ENCODE results near the gene LLGL2. TPM values are rescaled to one million over a fixed set of nuclear protein-coding genes. Genes with fewer than 3 reads are reported as not detected.

The LLGL2 gene
- total RNA-seq, 1 donor from 2014 or later = 19.1 TPM

- intact Hi-C loops (cut with micrococcal nuclease) = no loop called here
These were observed 3.4 kb upstream of the LLGL2 start for GRCh38 chr17:75521951-75522727.

- intact Hi-C loops (cut with micrococcal nuclease) = no loop called here
These were observed 1.9 kb upstream of the LLGL2 start for GRCh38 chr17:75523647-75524046.

DNA sequence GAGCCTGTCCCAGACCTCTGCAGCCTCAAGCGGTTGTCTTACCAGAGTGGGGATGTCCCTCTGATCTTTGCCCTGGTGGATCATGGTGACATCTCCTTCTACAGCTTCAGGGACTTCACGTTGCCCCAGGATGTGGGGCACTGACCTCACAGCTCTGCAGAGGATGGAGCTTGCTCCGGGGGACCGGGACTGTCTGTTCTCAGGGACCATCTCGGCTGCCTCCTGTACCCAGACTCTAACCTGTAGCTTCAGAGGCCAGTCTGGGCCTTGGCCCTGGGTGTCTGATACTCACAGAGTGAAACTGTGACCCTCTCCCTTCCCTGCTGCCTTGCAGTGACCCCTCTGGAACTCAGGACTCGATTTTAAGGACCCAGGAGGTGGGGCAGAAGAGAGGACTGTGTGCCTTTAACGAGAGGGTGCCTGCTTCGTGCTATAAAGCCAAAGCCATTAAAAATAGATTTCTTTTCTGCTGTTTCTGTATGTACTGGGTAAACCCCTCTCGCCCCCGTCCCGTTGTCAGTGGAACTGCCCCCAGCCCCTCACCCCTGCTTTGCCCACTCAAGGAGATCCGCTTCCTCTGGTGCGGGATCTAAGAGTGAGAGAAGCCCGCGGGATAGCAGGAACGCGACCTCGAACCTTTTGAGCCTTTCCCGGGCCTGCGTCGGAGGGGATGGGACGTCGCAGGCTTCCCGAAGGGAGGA, 1.1 kb upstream of the LLGL2 start:
- intact Hi-C loops (cut with micrococcal nuclease) = no loop called here

- intact Hi-C loops (cut with micrococcal nuclease) = loop anchor here (1.0 kb wide), 1 partner anchor 10 kb away; the partner anchor contains the start of gene TSEN54
These were observed 483 bp downstream of the LLGL2 start for GRCh38 chr17:75525806-75526554.

DNA sequence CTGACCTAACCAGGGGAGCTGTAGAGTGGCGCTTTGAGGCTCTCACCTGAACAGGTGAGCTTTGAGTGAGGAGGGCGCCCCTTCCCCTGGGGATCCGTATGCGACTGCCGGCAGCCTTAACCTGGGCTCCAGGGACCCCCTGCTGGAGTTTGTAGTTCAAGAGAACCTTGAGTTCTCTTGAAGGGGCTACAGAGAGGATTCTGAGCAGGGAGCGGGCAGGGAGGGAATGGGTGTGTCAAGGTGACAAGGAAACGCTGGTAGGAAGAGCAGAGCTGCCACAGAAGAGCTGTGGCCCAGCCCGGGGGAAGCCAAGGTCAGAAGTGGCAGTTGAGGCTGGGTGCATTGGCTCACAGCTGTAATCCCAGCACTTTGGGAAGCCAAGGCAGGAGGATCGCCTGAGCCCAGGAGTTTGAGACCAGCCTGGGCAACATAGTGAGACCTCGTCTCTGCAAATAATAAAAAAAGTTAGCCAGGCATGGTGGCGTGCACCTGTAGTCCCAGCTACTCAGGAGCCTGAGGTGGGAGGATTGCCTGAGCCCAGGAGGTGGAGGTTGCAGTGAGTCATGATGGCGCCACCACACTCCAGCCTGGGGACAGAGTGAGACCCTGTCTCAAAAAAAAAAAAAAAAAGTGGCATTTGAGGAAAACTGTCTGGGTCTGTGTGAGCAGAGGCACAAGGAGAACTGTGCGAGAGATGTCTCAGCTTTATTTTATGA, 1.2 kb downstream of the LLGL2 start:
- intact Hi-C loops (cut with micrococcal nuclease) = no loop called here

DNA sequence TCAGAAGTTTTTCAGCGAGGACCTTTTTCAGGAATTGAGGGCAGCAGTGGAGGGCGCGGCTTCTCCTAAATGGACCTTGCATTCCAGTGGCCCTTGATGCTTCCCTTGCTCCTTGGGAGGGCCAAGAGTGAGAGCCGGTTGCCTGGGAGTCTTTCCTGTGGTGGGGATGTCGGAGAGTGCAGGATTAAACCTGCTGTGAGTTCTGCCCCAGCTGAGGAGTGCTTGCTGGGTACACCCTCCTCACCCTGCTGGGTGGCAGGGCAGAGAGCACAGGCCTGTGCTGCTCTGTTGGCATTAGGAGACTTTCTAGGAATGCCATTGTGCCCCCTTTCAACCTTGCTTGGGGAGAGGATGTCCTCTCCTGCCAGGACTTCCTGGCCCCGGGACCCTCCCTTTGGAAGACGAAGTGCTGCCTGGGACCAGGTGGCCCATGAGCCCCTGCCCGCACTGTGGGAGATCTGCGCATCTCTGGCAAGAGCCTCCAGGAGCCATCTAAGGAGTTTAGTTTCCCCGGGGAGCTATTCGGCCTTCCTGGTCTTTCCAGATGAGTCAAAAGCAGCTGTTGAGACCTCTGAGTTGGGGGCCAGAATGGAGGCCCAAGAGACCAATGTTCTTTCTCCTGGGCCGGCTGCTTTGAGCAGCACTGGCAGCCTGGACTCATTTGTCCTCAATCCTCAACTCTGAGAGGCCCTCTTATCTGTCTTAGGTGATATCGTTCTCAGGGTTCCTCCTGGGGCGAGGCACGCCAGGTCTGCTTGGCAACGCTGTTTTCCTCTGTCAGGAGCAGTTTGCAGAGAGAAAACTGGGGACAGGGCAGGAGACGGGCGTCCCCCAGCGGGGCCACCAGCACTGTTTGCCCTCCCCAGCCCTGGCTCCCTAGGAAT, 5.6 kb downstream of the LLGL2 start:
- intact Hi-C loops (cut with micrococcal nuclease) = no loop called here

- intact Hi-C loops (cut with micrococcal nuclease) = no loop called here
These were observed 6.2 kb downstream of the LLGL2 start for GRCh38 chr17:75531721-75532072.

GRCh38 chr17:75535119-75535537, 9.6 kb downstream of the LLGL2 start:
- intact Hi-C loops (cut with micrococcal nuclease) = no loop called here

DNA sequence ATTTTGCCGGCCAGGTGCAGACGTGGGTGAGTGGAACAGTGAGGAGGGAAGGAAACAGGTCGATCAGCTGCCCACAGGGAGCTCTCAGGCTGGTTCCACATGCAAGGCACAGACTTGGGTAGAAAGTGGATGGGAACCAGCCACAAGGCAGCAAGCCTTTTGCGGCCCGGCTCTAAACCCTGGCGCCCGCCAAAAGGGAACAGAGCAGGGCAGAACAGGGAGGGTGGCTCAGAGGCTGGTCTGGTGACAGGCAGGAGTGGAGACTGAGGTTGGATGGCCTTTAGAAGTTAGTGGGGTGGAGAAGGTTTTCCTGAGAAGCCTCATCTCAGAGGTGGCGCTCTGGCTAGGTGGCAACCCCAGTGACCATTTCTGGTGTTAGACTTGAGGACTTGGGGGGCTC, 10.4 kb downstream of the LLGL2 start:
- intact Hi-C loops (cut with micrococcal nuclease) = no loop called here

DNA sequence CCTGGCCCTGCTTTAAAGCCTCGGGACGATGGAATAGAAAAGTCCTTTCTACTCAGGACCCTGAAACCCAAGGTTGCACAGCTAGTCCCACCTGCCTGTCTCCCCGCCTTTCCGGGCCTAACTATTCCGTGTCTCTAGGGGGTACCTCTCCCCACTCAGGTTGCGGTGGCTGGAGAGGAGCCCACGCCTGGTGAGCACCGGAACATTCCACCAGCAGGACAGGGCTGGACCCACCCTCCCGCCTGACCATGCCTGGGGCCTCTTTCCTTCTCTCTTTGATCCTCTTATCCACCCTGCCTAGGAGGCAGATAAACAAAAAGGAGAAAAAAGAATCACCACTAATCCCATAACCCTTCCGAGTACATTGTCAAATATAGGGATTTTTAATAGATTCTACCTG, 10.9 kb downstream of the LLGL2 start:
- intact Hi-C loops (cut with micrococcal nuclease) = no loop called here

DNA sequence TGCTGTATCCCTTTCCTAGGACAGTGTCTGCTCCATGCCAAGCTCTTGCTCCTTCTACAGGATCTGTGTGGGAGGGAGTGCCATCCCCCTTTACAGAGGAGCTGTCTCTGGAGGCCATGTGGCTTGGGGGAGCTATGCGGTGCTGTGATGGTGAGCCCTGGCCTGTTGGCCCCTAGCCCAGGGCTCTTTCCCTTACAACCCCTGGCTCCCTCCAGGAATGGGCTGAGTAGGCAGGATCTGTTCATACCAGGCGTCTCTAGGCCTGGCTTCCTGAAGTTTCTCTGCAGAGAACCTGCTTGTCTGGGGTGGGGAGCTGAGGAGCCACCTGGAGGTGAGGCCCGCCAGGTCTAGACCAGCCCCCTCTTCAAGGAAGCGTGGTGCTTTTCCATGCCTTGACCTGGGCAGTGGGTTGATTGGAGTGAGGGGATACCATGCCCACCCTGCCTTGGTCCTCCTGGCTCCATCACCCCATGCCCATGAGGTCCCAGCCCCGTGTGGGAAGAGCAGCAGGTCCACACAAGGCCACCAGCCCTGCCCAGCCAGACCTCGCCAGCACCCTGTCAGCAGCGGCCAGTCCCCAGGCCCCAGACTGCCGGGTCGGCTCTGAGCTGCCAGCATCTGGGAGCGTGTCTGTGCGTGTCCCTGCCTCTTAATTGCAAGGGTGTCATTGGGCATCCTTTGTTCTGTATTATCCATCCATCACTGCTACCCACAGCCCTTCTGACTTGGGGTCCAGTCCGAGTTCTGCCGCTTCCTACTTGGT, 14.7 kb downstream of the LLGL2 start:
- intact Hi-C loops (cut with micrococcal nuclease) = no loop called here

DNA sequence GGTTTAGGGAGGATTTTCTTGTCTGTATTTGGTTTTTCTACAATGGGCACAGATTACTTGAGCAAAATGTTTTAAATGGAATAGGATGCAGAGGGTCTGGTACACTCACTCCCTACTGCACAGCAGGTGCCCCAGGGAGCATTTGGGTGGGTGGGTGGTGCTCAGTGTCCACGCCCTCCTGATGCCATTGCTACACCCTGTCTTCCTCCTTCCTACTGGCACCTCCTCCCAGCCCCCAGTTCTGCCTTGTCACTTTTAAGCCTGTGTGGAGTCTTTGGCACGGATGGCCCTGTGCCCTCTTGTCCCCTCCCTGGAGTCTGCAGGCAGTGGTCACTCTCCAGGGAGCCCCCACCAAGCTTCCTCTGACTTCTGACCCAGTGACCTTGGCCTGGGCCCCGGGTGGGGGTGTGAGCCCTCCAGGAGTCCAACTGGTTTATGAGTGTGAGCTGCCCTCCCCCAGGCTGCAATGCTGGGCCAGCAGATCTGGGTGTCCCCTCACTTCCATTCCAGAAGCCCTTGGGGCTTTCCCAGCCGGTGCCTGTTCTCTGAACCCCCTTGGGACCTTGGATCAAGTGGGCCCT, 15.5 kb downstream of the LLGL2 start:
- intact Hi-C loops (cut with micrococcal nuclease) = no loop called here

GRCh38 chr17:75542229-75542628, 16.7 kb downstream of the LLGL2 start:
- intact Hi-C loops (cut with micrococcal nuclease) = no loop called here

DNA sequence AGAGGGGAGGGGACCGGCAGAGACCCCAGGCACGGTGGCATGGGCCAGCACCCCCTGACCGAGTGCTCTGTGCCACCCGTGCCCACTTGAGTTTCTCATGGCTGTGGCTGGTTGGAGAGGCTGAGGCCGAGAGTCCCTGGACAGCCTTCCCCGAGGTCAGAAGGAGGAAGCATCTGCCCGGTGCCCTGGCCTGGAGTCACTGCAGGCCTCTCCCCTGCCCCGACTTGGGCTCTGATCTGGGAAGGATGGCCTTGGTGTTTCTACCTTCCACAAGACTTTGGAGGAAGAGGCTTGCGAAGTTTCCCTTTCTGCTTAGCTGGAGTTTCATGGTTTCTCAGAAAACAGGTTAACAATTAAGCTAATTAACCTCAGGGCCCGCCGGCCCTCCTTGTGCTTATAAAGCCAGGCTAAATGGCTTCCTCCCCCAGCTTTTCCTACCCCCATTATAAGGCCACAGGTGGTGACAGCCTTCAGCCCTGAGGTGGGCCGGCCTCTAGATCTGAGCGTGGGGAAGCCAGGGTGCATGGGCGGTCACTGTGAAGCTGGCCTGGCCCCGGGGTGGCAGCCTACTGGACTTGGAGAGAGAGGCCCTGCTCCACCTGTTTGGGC, 17.3 kb downstream of the LLGL2 start:
- intact Hi-C loops (cut with micrococcal nuclease) = no loop called here

DNA sequence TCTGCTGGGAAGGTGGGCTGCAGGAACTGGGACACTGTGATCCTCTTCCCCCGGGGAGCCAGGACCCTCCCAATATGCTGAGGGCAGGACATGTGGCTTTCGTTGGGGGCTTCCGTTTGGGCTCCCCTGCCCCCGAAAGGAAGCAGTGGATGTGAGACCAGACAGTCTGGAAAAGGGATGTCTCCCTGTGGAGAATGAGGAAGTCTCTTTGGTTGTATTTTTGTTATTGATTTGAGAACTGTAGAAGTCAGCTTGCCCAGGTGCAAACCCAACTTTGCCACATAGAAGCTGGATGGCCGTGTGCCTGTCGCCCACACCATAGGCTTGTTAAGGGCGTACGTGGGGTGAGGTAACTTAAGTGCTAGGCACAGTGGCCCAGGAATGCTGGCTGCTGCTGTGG, 18.8 kb downstream of the LLGL2 start:
- intact Hi-C loops (cut with micrococcal nuclease) = no loop called here

DNA sequence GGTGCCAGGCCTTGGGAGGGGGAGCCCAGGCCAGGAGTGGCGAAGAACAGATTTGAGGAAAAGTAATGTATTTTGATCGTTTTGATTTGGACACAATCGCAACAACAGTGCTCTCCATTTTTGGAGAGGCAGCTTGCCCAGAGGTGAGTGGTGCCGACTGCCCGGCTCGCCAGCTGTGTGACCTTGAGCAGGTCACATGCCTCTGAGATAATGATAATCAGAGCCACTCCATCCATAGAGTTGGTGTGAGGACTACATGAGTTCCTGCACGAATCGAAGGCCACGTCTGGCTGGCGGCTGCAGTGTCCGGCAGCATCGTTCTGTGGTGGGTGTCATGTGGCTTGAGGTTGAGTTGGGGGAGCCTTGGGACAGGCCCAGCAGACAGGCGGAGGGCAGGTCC, 20.7 kb downstream of the LLGL2 start:
- intact Hi-C loops (cut with micrococcal nuclease) = no loop called here

DNA sequence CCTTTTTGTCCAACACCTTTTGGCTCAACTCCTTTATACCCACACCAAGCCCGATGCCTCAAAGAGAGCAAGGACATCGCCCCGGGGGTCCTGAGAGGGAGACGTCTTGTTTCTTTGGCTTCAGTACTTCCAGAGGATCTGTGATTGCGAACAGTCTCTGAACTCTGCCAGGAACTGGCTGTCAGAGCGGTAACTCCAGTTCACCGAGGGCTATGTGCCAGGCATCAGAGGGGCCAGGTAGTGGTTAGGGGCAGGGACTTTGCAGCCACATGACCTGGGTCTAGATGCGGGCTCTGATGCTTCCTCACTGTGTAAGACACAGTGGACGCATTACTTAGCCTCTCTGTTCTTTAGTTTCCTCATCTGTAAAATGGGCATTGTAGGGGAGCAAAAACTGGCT, 21.6 kb downstream of the LLGL2 start:
- intact Hi-C loops (cut with micrococcal nuclease) = no loop called here

DNA sequence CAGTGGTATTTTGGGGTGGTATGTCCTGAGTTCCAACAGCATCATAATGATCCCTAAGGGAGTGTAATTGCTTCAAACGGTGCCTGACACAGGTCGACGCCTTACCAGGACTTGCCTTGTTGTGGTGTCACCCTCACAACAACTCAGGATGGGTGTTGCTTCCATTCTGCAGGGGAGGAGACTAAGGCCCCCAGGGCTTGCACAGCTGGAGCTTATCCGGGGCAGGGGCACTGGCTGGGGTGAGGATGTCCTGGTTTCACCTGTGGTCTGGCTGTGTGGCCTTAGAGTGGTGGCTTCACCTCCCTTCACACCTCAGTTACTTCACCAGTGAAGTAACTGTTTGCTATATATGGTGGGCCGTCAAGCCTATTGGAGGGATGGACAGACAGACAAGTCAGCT, 23.3 kb downstream of the LLGL2 start:
- intact Hi-C loops (cut with micrococcal nuclease) = no loop called here

Measured in T-helper 2 cell treated with Interferon-gamma antibody and Interleukin-4, amounts not matched to agents 100 ng/mL and 5 ng/mL, for 36 hours (primary cell).